Neuronal stem cell (in vitro differentiated cells): ENCODE results near the gene MPV17L2.

Experiments
- DNase-seq: peaks from one replicate; pipeline ENCODE4 v3.0.0-alpha.2; 2013; ENCODE audit warnings: low spot score
- H2AFZ ChIP-seq: one replicate; pipeline ENCODE4 v1.6.1; 2013; ENCODE audit warnings: mild to moderate bottlenecking, low read length, inconsistent platforms
- H2AK5ac ChIP-seq: 2 replicates; pipeline ENCODE4 v1.6.1; 2013; ENCODE audit warnings: low read depth, mild to moderate bottlenecking, inconsistent platforms, low read length, moderate library complexity, mixed read lengths
- H2BK120ac ChIP-seq: 2 replicates; pipeline ENCODE4 v1.6.1; 2013; ENCODE audit warnings: low read depth, mild to moderate bottlenecking, inconsistent platforms, low read length, moderate library complexity, mixed read lengths
- H2BK12ac ChIP-seq: one replicate; pipeline ENCODE4 v1.6.1; 2013; ENCODE audit warnings: low read length, inconsistent platforms
- H2BK15ac ChIP-seq: 2 replicates; pipeline ENCODE4 v1.6.1; 2013; ENCODE audit warnings: mild to moderate bottlenecking, low read length, inconsistent platforms, mixed read lengths
- H2BK5ac ChIP-seq: one replicate; pipeline ENCODE4 v1.6.1; 2013; ENCODE audit warnings: inconsistent platforms, mild to moderate bottlenecking, low read length, moderate library complexity
- H3K14ac ChIP-seq: one replicate; pipeline ENCODE4 v1.6.1; 2013; ENCODE audit warnings: low read length, inconsistent platforms
- H3K18ac ChIP-seq: 2 replicates; pipeline ENCODE4 v1.6.1; 2013; ENCODE audit warnings: low read length, inconsistent platforms
- H3K23ac ChIP-seq: 2 replicates; pipeline ENCODE4 v1.6.1; 2013; ENCODE audit warnings: low read depth, mild to moderate bottlenecking, mixed read lengths, low read length, inconsistent platforms; ENCODE audit not compliant: poor library complexity
- H3K27ac ChIP-seq: replicated peaks from 3 replicates; pipeline ENCODE4 v1.5.1; 2013; ENCODE audit warnings: low read length, inconsistent platforms
- H3K27me3 ChIP-seq, 3 experiments: 2 replicates each; pipeline ENCODE4 v1.6.1; 2013; ENCODE audit warnings: low read length in 3 of 3, mild to moderate bottlenecking in 2 of 3, inconsistent platforms in 1 of 3, low read depth in 1 of 3, mixed read lengths in 1 of 3, moderate library complexity in 1 of 3; ENCODE audit not compliant: control insufficient read depth in 3 of 3, insufficient read depth in 3 of 3
- H3K36me3 ChIP-seq, 2 donors: replicated peaks in 1 of 2; 2 replicates each; pipeline ENCODE4 v1.6.1; 2013; ENCODE audit warnings: low read length in 2 of 2; ENCODE audit not compliant: control insufficient read depth in 2 of 2, insufficient read depth in 2 of 2
- H3K4ac ChIP-seq: 2 replicates; pipeline ENCODE4 v1.6.1; 2013; ENCODE audit warnings: inconsistent platforms, mild to moderate bottlenecking, low read length, moderate library complexity
- H3K4me1 ChIP-seq, 2 donors: 1 replicate in 1 of 2; 2 replicates in 1 of 2; pipeline ENCODE4 v1.6.1; 2013; ENCODE audit warnings: low read length in 2 of 2, low read depth in 1 of 2; ENCODE audit not compliant: control insufficient read depth in 2 of 2, insufficient read depth in 1 of 2
- H3K4me2 ChIP-seq: one replicate; pipeline ENCODE4 v1.6.1; 2013; ENCODE audit warnings: mild to moderate bottlenecking, low read length, inconsistent platforms; ENCODE audit not compliant: insufficient read depth, poor library complexity, severe bottlenecking
- H3K4me3 ChIP-seq, 2 donors: 2 replicates each; pipeline ENCODE4 v1.5.1; 2013; ENCODE audit warnings: low read length in 2 of 2, mild to moderate bottlenecking in 2 of 2, inconsistent platforms in 1 of 2, moderate library complexity in 1 of 2
- H3K79me1 ChIP-seq: one replicate; pipeline ENCODE4 v1.6.1; 2013; ENCODE audit warnings: low read depth, mild to moderate bottlenecking, inconsistent platforms, low read length, moderate library complexity
- H3K9ac ChIP-seq: one replicate; pipeline ENCODE4 v1.6.1; 2013; ENCODE audit warnings: mild to moderate bottlenecking, low read depth, low read length, inconsistent platforms; ENCODE audit not compliant: poor library complexity
- H3K9me3 ChIP-seq, 2 donors: replicated peaks in 1 of 2; 2 replicates each; pipeline versions ENCODE3 to v1.6.1; 2013; ENCODE audit warnings: low read length in 2 of 2, mild to moderate bottlenecking in 2 of 2, inconsistent platforms in 1 of 2, low read depth in 1 of 2, mixed read lengths in 1 of 2, moderate library complexity in 1 of 2; ENCODE audit not compliant: control insufficient read depth in 2 of 2, insufficient read depth in 1 of 2
- H4K8ac ChIP-seq: one replicate; pipeline ENCODE4 v1.6.1; 2013; ENCODE audit warnings: low read depth, mild to moderate bottlenecking, inconsistent platforms, low read length, moderate library complexity
- H4K91ac ChIP-seq: one replicate; pipeline ENCODE4 v1.6.1; 2013; ENCODE audit warnings: low read length, low read depth, mild to moderate bottlenecking, inconsistent platforms; ENCODE audit not compliant: poor library complexity
- WGBS, 2 donors: extraction: QIAGEN DNeasy Blood & Tissue Kit; methylation state at CpG; one replicate each; pipeline ENCODE4 v1.1.7; 2013; ENCODE audit warnings: missing lambda C conversion rate in 2 of 2, mixed read lengths in 1 of 2; ENCODE audit not compliant: insufficient read length in 2 of 2, insufficient replicate concordance in 1 of 2; ENCODE audit errors: extremely low coverage in 2 of 2; 5-methylcytosine and 5-hydroxymethylcytosine counted together

The MPV17L2 gene

DNA sequence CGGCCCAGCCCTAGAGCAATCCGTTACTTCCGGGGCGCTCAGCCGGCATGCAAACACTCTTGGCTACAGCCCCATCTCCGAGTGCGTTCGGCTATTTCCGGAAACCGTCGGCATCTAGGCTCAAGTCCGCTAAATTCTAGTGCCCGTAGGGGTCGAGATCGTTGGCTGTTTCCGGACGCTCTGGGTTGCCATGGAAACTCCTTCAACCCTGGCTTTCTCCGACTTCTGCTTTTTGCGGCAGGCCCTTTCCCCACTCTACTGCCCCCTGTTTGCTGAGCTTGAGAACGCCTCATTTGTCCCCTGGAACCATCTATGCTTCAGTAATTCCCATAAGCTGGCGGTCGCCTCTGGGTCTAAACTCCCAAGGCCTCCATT, 40.6 kb upstream of the MPV17L2 start:
- no peak overlapping the region for H3K4ac ChIP-seq
- peak overlapping the region; percentile 100 for H3K27ac ChIP-seq
- no peaks in the 10 kb centered on the region for H3K9me3 ChIP-seq
- no peak overlapping the region for H2BK12ac ChIP-seq
- no peak overlapping the region for H4K8ac ChIP-seq
- H2BK120ac ChIP-seq, result no peak overlapping the region
- peaks cover 18 to 26% of the 10 kb centered on the region in 2 donors for H3K36me3 ChIP-seq
- no peaks in the 10 kb centered on the region for H3K27me3 ChIP-seq
- peaks cover 10% of the 10 kb centered on the region for H3K79me1 ChIP-seq
- no peak overlapping the region for H4K91ac ChIP-seq
- H2AFZ ChIP-seq, result peak overlapping the region; percentile 93
- H3K14ac ChIP-seq, result no peak overlapping the region
- no peak overlapping the region for H2AK5ac ChIP-seq
- peak overlapping the region; percentile 74 to 96 for H3K4me3 ChIP-seq
- peak overlapping the region; percentile 90 for H2BK5ac ChIP-seq
- H3K4me2 ChIP-seq, result peak overlapping the region; percentile 91
- H3K23ac ChIP-seq, result no peak overlapping the region
- no CpG with 5 or more reads among the region's 22 CpGs for WGBS, 2 donors
- H3K4me1 ChIP-seq, result peaks cover 9 to 13% of the 10 kb centered on the region in 2 donors
- peak overlapping the region; percentile 93 for H3K9ac ChIP-seq
- peak overlapping the region; percentile 97 for H3K18ac ChIP-seq
- DNase-seq, result peak; percentile 99
- no peak overlapping the region for H2BK15ac ChIP-seq

DNA sequence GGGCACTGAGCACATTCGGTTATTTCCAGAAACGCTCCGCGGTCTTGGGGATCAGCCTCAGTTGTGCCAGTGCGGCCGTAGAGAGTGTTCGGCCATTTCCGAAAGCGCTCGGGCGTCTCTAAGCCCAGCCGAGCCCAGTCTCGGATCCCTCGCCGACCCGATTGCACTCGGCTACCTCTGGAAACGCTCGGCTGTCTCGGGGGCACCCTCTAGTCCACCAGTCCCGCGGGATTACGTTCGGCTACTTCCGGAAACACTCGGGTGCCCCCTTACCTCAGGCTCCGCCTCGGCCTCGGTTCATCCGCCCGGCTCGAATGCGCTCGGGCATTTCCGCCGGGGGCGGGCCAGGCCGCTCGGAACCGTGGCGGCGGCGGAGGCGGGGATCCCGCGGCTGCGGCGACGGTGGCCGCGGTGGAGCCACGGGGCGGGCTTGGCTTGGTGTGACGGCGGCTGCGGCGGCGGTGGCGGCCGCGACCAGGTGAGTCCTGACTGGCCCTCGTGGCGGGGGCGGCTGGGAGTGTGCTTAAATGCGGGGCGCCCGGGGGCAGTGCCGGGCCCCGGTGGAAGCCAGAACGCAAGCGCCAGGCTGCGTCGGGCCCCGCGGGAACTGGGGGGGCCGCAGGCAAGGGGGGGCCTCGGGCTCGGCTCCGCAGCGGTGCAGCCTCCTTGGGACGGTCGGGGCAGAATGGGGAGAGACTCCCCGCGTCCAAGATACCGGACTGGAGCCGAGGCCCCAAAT, 40.0 kb upstream of the MPV17L2 start, which contains the start of gene PIK3R2:
Gene PIK3R2, plus strand, starts transcription at position 347 of the 739 bp plus-strand sequence. CDS start 2,717 bp downstream, outside the sequence.
- DNase-seq, result peak; percentile 100
- Histone ChIP-seq H3K4me3 (peak within 1 kb of the TSS; percentile 96), H3K36me3 (peaks cover 18 to 26% of the 10 kb centered on the region in 2 donors), H3K18ac (peak within 1 kb of the TSS; percentile 99), H2BK120ac (peak within 1 kb of the TSS; percentile 68), H3K27me3 (no peaks in the 10 kb centered on the region), H2AFZ (peak within 1 kb of the TSS; percentile 93), H2BK5ac (peak within 1 kb of the TSS; percentile 90), H4K91ac (no peak within 1 kb of the TSS), H3K79me1 (peaks cover 10% of the 10 kb centered on the region), H3K4me1 (peaks cover 10 to 17% of the 10 kb centered on the region in 2 donors), H3K9ac (peak within 1 kb of the TSS; percentile 97), H3K4me2 (peak within 1 kb of the TSS; percentile 95), H3K27ac (peak within 1 kb of the TSS; percentile 100), H2BK15ac (peak within 1 kb of the TSS; percentile 93), H2BK12ac (peak within 1 kb of the TSS; percentile 5), H3K4ac (peak within 1 kb of the TSS; percentile 91), H3K23ac (peak within 1 kb of the TSS; percentile 98), H3K14ac (peak within 1 kb of the TSS; percentile 87), H2AK5ac (peak within 1 kb of the TSS; percentile 88), H4K8ac (peak within 1 kb of the TSS; percentile 32), H3K9me3 (no peaks in the 10 kb centered on the region)
- WGBS, 2 donors, result no CpG with 5 or more reads among the region's 86 CpGs

DNA sequence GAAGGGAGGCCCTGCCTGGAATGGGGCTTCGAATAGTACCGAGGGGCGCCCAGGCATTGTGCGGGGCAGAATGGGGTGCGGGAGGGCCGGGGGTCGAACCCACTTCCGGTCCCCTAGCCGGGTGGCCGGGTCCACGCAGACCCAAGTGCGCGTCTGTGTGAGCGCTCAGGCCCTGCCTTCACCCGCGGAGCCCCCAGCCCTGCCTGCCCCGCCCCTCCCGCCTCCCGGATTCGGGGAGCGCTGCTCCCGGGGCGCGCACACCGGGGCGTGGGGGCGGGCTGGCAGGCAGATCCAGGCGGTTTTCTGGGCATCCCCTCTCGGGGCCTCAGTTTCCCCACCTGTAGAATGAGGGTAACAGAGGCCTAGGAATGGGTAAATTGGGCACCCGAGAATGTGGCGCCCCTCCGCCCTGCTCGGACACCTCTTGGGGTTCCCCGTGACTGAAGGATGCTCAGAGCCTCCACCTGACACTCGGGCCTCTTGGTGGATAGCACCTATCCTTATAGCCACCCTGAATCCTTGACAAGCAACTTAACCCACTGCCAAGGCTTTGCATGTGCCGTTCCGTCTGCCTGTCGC, 39.4 kb upstream of the MPV17L2 start:
- peak overlapping the region; percentile 93 for H2AFZ ChIP-seq
- peak overlapping the region; percentile 88 for H2AK5ac ChIP-seq
- H3K14ac ChIP-seq, result peak overlapping the region; percentile 87
- peak overlapping the region; percentile 99 for H3K18ac ChIP-seq
- H2BK120ac ChIP-seq, result peak overlapping the region; percentile 68
- H3K27ac ChIP-seq, result peak overlapping the region; percentile 0
- peak overlapping the region; percentile 91 for H3K4ac ChIP-seq
- peaks cover 10 to 19% of the 10 kb centered on the region in 2 donors for H3K4me1 ChIP-seq
- peak overlapping the region; percentile 95 for H3K4me2 ChIP-seq
- H3K9ac ChIP-seq, result peak overlapping the region; percentile 97
- H3K79me1 ChIP-seq, result peaks cover 10% of the 10 kb centered on the region
- no CpG with 5 or more reads among the region's 38 CpGs for WGBS, 2 donors
- H2BK15ac ChIP-seq, result peak overlapping the region; percentile 93
- peaks cover 19 to 26% of the 10 kb centered on the region in 2 donors for H3K36me3 ChIP-seq
- no peak for DNase-seq
- H3K4me3 ChIP-seq, result peak overlapping the region; percentile 96
- H2BK12ac ChIP-seq, result peak overlapping the region; percentile 5
- no peaks in the 10 kb centered on the region for H3K27me3 ChIP-seq
- H4K91ac ChIP-seq, result no peak overlapping the region
- H3K23ac ChIP-seq, result peak overlapping the region; percentile 98
- H2BK5ac ChIP-seq, result peak overlapping the region; percentile 89
- H4K8ac ChIP-seq, result peak overlapping the region; percentile 32
- H3K9me3 ChIP-seq, result no peaks in the 10 kb centered on the region
